Adrenal gland (tissue), 12 donors: ENCODE data around the gene LRPPRC. TPM values are rescaled to one million over a fixed set of nuclear protein-coding genes. Genes with fewer than 3 reads are reported as not detected.

Experiments
- DNase-seq, 7 donors: peaks; one replicate each; pipeline ENCODE4 v3.0.0-alpha.2; 2019 to 2020
- H3K27ac ChIP-seq, 5 donors: fragments of 200-600 bp; sonication (generic) in 4 of 5; 1 replicate in 3 of 5; 2 replicates in 2 of 5; pipeline versions ENCODE4 v1.5.1 to v1.8.0; 2016 to 2020; ENCODE audit warnings: mild to moderate bottlenecking in 1 of 5
- H3K27me3 ChIP-seq: fragments of 200-600 bp; 2 replicates; pipeline ENCODE4 v1.8.0; 2021
- H3K36me3 ChIP-seq, 2 donors: fragments of 200-600 bp; replicated peaks in 1 of 2; 1 replicate in 1 of 2; 2 replicates in 1 of 2; pipeline versions ENCODE4 v1.5.1 to v1.8.0; 2018 to 2022
- H3K4me1 ChIP-seq, 2 donors: fragments of 200-600 bp; replicated peaks in 1 of 2; 1 replicate in 1 of 2; 2 replicates in 1 of 2; pipeline versions ENCODE4 v1.5.1 to v1.8.0; 2018 to 2021
- H3K4me3 ChIP-seq, 4 donors: fragments of 200-600 bp; sonication (generic) in 3 of 4; one replicate each; pipeline ENCODE4 v1.5.1; 2016 to 2018
- H3K9me3 ChIP-seq, 3 donors: fragments of 200-600 bp; sonication (generic) in 1 of 3; replicated peaks in 1 of 3; 1 replicate in 2 of 3; 2 replicates in 1 of 3; pipeline versions ENCODE4 v1.5.1 to v1.8.0; 2016 to 2021
- CTCF ChIP-seq, 6 experiments: fragments of 450-650 bp in 4 of 6; fragments of 200-600 bp in 2 of 6; sonication (generic) in 1 of 6; IDR thresholded peaks; 1 replicate in 5 of 6; 2 replicates in 1 of 6; pipeline versions ENCODE4 v1.5.1 to v1.8.0; 2016 to 2021; ENCODE audit warnings: antibody characterized with exemption in 6 of 6, mild to moderate bottlenecking in 2 of 6, moderate library complexity in 1 of 6
- POLR2A ChIP-seq, 2 donors: fragments of 450-650 bp; IDR thresholded peaks; one replicate each; pipeline ENCODE4 v1.6.1; 2017; ENCODE audit warnings: antibody characterized with exemption in 2 of 2, mild to moderate bottlenecking in 2 of 2, moderate library complexity in 1 of 2
- WGBS, 4 donors: extraction: QIAGEN DNeasy Blood & Tissue Kit in 2 of 4; methylation state at CpG; one replicate each; pipeline versions ENCODE4 v1.1.5 to v1.1.7; 2013 to 2017; 5-methylcytosine and 5-hydroxymethylcytosine counted together
- intact Hi-C, 2 donors: fragments of 100-400 bp; cut with DNase I; formaldehyde crosslinking; loops; one replicate each; pipeline versions ENCODE4 v1.14.1 to v1.15.0; 2022 to 2023
- polyA plus RNA-seq, 3 donors: library from polyadenylated mRNA; stranded (reverse); fragments of 200-250 nt in 2 of 3; fragments of 350-450 nt in 1 of 3; fragmentation: Illumina TruSeq in 1 of 3; extraction: RNeasy Lipid Tissue Mini Kit (QIAGEN cat#74804) in 1 of 3; gene quantifications; one replicate each; pipeline ENCODE4 v1.2.3, GENCODE V29; 2013 to 2014
- total RNA-seq, 9 donors: library from RNA; depleted of rRNA in 4 of 9; stranded (reverse); fragments of >200 nt in 4 of 9; fragments of 120-200 nt in 1 of 9; fragmentation: NEBNext Ultra II Directional in 1 of 9; extraction: Animal tissue kit (Norgen Biotek cat#: 25700) in 1 of 9; gene quantifications; one replicate each; pipeline versions ENCODE4 v1.1.0 to v1.2.4, GENCODE V29; 2013 to 2023
- donor health status: healthy with polysubstance abuse.
- donor health status: Bipolar disorder and iron deficiency.
- donor health status: DM: yes; HTN: yes; CAD: no.
- donor health status: DM: no; HTN: no; CAD: no.
- donor health status: DM: no; HTN: no; CAD: no.
- donor health status: DM: yes; HTN: yes; CAD: no.

The LRPPRC gene
- total and polyA plus RNA-seq, 12 donors, result 18.3 to 113 (median 71.7) TPM

GRCh38 chr2:43945439-43945838 is 50.4 kb downstream of the LRPPRC start:
- Histone ChIP-seq H3K27ac (no peak overlapping the region), H3K36me3 (peaks cover 0 to 43% of the 10 kb centered on the region in 2 donors), H3K27me3 (no peaks in the 10 kb centered on the region), H3K4me1 (peaks cover 0 to 4% of the 10 kb centered on the region in 2 donors), H3K4me3 (no peak overlapping the region), H3K9me3 (no peaks in the 10 kb centered on the region)
- intact Hi-C loops, result no loop called here
- 79 to 87% (median 85%) methylated on average over 3 of the region's 3 CpGs for WGBS, 4 donors
- TF ChIP-seq CTCF (IDR thresholded peaks at IDR 0.05) (no peak), POLR2A (IDR thresholded peaks at IDR 0.05) (no peak)
- no peak for DNase-seq

- Histone ChIP-seq H3K4me3 (no peak overlapping the region), H3K27me3 (no peaks in the 10 kb centered on the region), H3K27ac (no peak overlapping the region), H3K36me3 (peaks cover 0 to 43% of the 10 kb centered on the region in 2 donors), H3K9me3 (no peaks in the 10 kb centered on the region), H3K4me1 (peaks cover 0 to 4% of the 10 kb centered on the region in 2 donors)
- no peak for DNase-seq
- TF ChIP-seq CTCF (IDR thresholded peaks at IDR 0.05), result no peak
- intact Hi-C loops, result no loop called here
- 93 to 97% (median 96%) methylated on average over 3 of the region's 3 CpGs for WGBS, 4 donors
Observed at GRCh38 chr2:43944915-43945314, 50.9 kb downstream of the LRPPRC start.

GRCh38 chr2:43943809-43944452 is 51.9 kb downstream of the LRPPRC start:
- Histone ChIP-seq H3K36me3 (peaks cover 0 to 37% of the 10 kb centered on the region in 2 donors), H3K4me1 (peaks cover 0 to 4% of the 10 kb centered on the region in 2 donors), H3K4me3 (no peak overlapping the region), H3K27me3 (no peaks in the 10 kb centered on the region), H3K9me3 (no peaks in the 10 kb centered on the region), H3K27ac (no peak overlapping the region)
- intact Hi-C loops, result no loop called here
- TF ChIP-seq POLR2A (IDR thresholded peaks at IDR 0.05) (no peak), CTCF (IDR thresholded peaks at IDR 0.05) (no peak)
- 78 to 84% (median 81%) methylated on average over 5 of the region's 5 CpGs for WGBS, 4 donors
- DNase-seq, result no peak

GRCh38 chr2:43943323-43943722 is 52.5 kb downstream of the LRPPRC start:
- Histone ChIP-seq H3K4me3 (no peak overlapping the region), H3K36me3 (peaks cover 0 to 37% of the 10 kb centered on the region in 2 donors), H3K27me3 (no peaks in the 10 kb centered on the region), H3K27ac (no peak overlapping the region), H3K9me3 (no peaks in the 10 kb centered on the region), H3K4me1 (peaks cover 0 to 4% of the 10 kb centered on the region in 2 donors)
- no peak for TF ChIP-seq CTCF (IDR thresholded peaks at IDR 0.05)
- TF ChIP-seq POLR2A (IDR thresholded peaks at IDR 0.05), result no peak
- no peak for DNase-seq
- 81 to 95% (median 92%) methylated on average over 1 of the region's 1 CpG for WGBS, 4 donors
- intact Hi-C loops, result no loop called here
